ENCODE results near the gene MCRIP2. TPM values are rescaled to one million over a fixed set of nuclear protein-coding genes. Genes with fewer than 3 reads are reported as not detected.
A peak's percentile ranks its signal among the peaks of the same experiment; 100 is the strongest.

The MCRIP2 gene
- total and polyA plus RNA-seq, 9 of the 15 experiments (the other 6 are each of a cell fraction or from before 2014, with no cell fraction given) = 0.80 to 120 (median 35.2) TPM

- TF ChIP-seq ZNF140 (CRISPR knock-in tag; IDR thresholded peaks at IDR 0.05) (no peak), TEAD1 (CRISPR knock-in tag; IDR thresholded peaks at IDR 0.05) (peak in 1 of 2 experiments; percentile 24; a peak in 1 of 4 replicates), ETS2 (tag; IDR thresholded peaks at IDR 0.05; ENCODE audit: borderline replicate concordance, poor library complexity, severe bottlenecking) (no peak), NR2F6 (CRISPR knock-in tag; IDR thresholded peaks at IDR 0.05) (no peak), PML (IDR thresholded peaks at IDR 0.05; ENCODE audit: low read length) (0 out of 2 replicates have a peak, but pooled peaks have one; percentile 7), ZNF696 (CRISPR knock-in tag; conservative IDR thresholded peaks at IDR 0.05) (no peak), ZNF263 (CRISPR knock-in tag; IDR thresholded peaks at IDR 0.05; ENCODE audit: borderline replicate concordance) (0 out of 2 replicates have a peak, but pooled peaks have one; percentile 3), ELF2 (CRISPR knock-in tag; IDR thresholded peaks at IDR 0.05) (no peak), GABPB1 (CRISPR knock-in tag; IDR thresholded peaks at IDR 0.05) (0 out of 2 replicates have a peak, but pooled peaks have one; percentile 1), TCF3 (CRISPR knock-in tag; IDR thresholded peaks at IDR 0.05) (peak; percentile 34; the same call in 1 of the 2 replicates), RAD21 (CRISPR knock-in tag; conservative IDR thresholded peaks at IDR 0.05 in 1 of 2, IDR thresholded peaks at IDR 0.05 in 1 of 2) (peak in 1 of 2 experiments; percentile 20; a peak in 1 of 4 replicates), FOXM1 (IDR thresholded peaks at IDR 0.05; ENCODE audit: low read depth) (no peak), FOXM1 (CRISPR knock-in tag; IDR thresholded peaks at IDR 0.05; ENCODE audit: low read depth) (0 out of 2 replicates have a peak, but pooled peaks have one; percentile 44), STAG1 (CRISPR knock-in tag; IDR thresholded peaks at IDR 0.05; ENCODE audit: borderline replicate concordance) (no peak), MTA3 (IDR thresholded peaks at IDR 0.05; ENCODE audit: borderline replicate concordance) (no peak), STAT5B (CRISPR knock-in tag; IDR thresholded peaks at IDR 0.05) (no peak), MYNN (IDR thresholded peaks at IDR 0.05) (peak; percentile 12; the same call in 1 of the 2 replicates), MYNN (CRISPR knock-in tag; IDR thresholded peaks at IDR 0.05) (no peak), UBTF (IDR thresholded peaks at IDR 0.05; ENCODE audit: borderline replicate concordance in 1 of 2, low read depth in 2 of 2, low read length in 2 of 2) (peak in 1 of 2 experiments; percentile 31; a peak in 1 of 4 replicates), ZNF274 (IDR thresholded peaks at IDR 0.05; ENCODE audit: borderline replicate concordance, low read depth, low read length) (no peak), XRCC5 (IDR thresholded peaks at IDR 0.05; ENCODE audit: low read depth, low read length) (no peak), CTBP1 (IDR thresholded peaks at IDR 0.05; ENCODE audit: borderline replicate concordance) (0 out of 2 replicates have a peak, but pooled peaks have one; percentile 46), RB1 (IDR thresholded peaks at IDR 0.05; ENCODE audit: low read depth) (0 out of 2 replicates have a peak, but pooled peaks have one; percentile 9), XRCC3 (IDR thresholded peaks at IDR 0.05) (no peak), ZBTB17 (CRISPR knock-in tag; IDR thresholded peaks at IDR 0.05) (no peak), HMG20B (CRISPR knock-in tag; IDR thresholded peaks at IDR 0.05) (no peak), ZNF134 (CRISPR knock-in tag; conservative IDR thresholded peaks at IDR 0.05) (no peak), POLR2A (conservative IDR thresholded peaks at IDR 0.05) (peak; percentile 29)
Measured at GRCh38 chr16:680967-681745, 39.5 kb downstream of the MCRIP2 start (continued).
